ACC112 (cell line): Measurements from ENCODE around the gene RAD51B.

Source experiments
- H2AFZ ChIP-seq: fragments of 200-600 bp; sonication (generic); one replicate; pipeline ENCODE4 v1.6.0; 2017; ENCODE audit warnings: antibody characterized with exemption, low read length; ENCODE audit not compliant: unreplicated experiment
- H3K27ac ChIP-seq: fragments of 200-600 bp; sonication (generic); 2 replicates; pipeline ENCODE4 v1.5.1; 2014; ENCODE audit warnings: low read depth, mild to moderate bottlenecking, antibody characterized with exemption, low read length, moderate library complexity
- H3K27me3 ChIP-seq: fragments of 200-600 bp; sonication (generic); 2 replicates; pipeline ENCODE4 v1.6.1; 2014; ENCODE audit warnings: mild to moderate bottlenecking, antibody characterized with exemption, low read length, moderate library complexity, mixed read lengths; ENCODE audit not compliant: insufficient read depth
- H3K36me3 ChIP-seq: fragments of 200-600 bp; sonication (generic); 2 replicates; pipeline ENCODE4 v1.6.1; 2016; ENCODE audit warnings: mild to moderate bottlenecking, antibody characterized with exemption, low read length, moderate library complexity, mixed read lengths; ENCODE audit not compliant: insufficient read depth
- H3K4me1 ChIP-seq: fragments of 200-600 bp; sonication (generic); one replicate; pipeline ENCODE4 v1.6.1; 2016; ENCODE audit warnings: low read length, mixed read lengths; ENCODE audit not compliant: insufficient read depth, unreplicated experiment, control insufficient read depth
- H3K4me3 ChIP-seq: fragments of 200-600 bp; sonication (generic); 2 replicates; pipeline ENCODE4 v1.5.1; 2014; ENCODE audit warnings: mild to moderate bottlenecking, low read depth, low read length
- H3K79me2 ChIP-seq: fragments of 200-600 bp; sonication (generic); one replicate; pipeline ENCODE4 v1.6.0; 2016; ENCODE audit warnings: low read length; ENCODE audit not compliant: control insufficient read depth, unreplicated experiment, insufficient read depth

The RAD51B gene

GRCh38 chr14:67999705-68000384 lies 180.3 kb downstream of the RAD51B start:
- Histone ChIP-seq H2AFZ (peak overlapping the region; percentile 74), H3K27me3 (no peaks in the 10 kb centered on the region), H3K79me2 (no peaks in the 10 kb centered on the region), H3K36me3 (no peaks in the 10 kb centered on the region), H3K4me1 (peaks cover 19% of the 10 kb centered on the region), H3K27ac (peak overlapping the region; percentile 71), H3K4me3 (peak overlapping the region; percentile 64)

- peaks cover 19% of the 10 kb centered on the region for H3K4me1 ChIP-seq
- H3K79me2 ChIP-seq: no peaks in the 10 kb centered on the region
- H3K36me3 ChIP-seq: no peaks in the 10 kb centered on the region
- H3K27me3 ChIP-seq: no peaks in the 10 kb centered on the region
- H2AFZ ChIP-seq: peak overlapping the region; percentile 93
- peak overlapping the region; percentile 71 for H3K27ac ChIP-seq
- peak overlapping the region; percentile 64 for H3K4me3 ChIP-seq
Observed at GRCh38 chr14:68000511-68000910, 180.9 kb downstream of the RAD51B start.

GRCh38 chr14:68008491-68008890 lies 188.9 kb downstream of the RAD51B start:
- Histone ChIP-seq H3K27ac (no peak overlapping the region), H3K36me3 (no peaks in the 10 kb centered on the region), H3K79me2 (no peaks in the 10 kb centered on the region), H3K27me3 (no peaks in the 10 kb centered on the region), H3K4me1 (peaks cover 15% of the 10 kb centered on the region), H3K4me3 (no peak overlapping the region), H2AFZ (no peak overlapping the region)

GRCh38 chr14:68011406-68012028 lies 191.9 kb downstream of the RAD51B start:
- no peak overlapping the region for H2AFZ ChIP-seq
- H3K4me3 ChIP-seq: peak overlapping the region; percentile 34; the same call in 1 of the 2 replicates
- no peaks in the 10 kb centered on the region for H3K79me2 ChIP-seq
- H3K36me3 ChIP-seq: no peaks in the 10 kb centered on the region
- peak overlapping the region; percentile 26; the same call in 1 of the 2 replicates for H3K27ac ChIP-seq
- peaks cover 22% of the 10 kb centered on the region for H3K4me1 ChIP-seq
- no peaks in the 10 kb centered on the region for H3K27me3 ChIP-seq

GRCh38 chr14:68012871-68013270 lies 193.3 kb downstream of the RAD51B start:
- H3K27me3 ChIP-seq: no peaks in the 10 kb centered on the region
- peaks cover 24% of the 10 kb centered on the region for H3K4me1 ChIP-seq
- no peak overlapping the region for H3K4me3 ChIP-seq
- no peaks in the 10 kb centered on the region for H3K79me2 ChIP-seq
- H2AFZ ChIP-seq: no peak overlapping the region
- no peak overlapping the region for H3K27ac ChIP-seq
- no peaks in the 10 kb centered on the region for H3K36me3 ChIP-seq

- Histone ChIP-seq H3K27me3 (no peaks in the 10 kb centered on the region), H2AFZ (no peak overlapping the region), H3K79me2 (no peaks in the 10 kb centered on the region), H3K27ac (no peak overlapping the region), H3K4me3 (no peak overlapping the region), H3K4me1 (peaks cover 24% of the 10 kb centered on the region), H3K36me3 (no peaks in the 10 kb centered on the region)
Observed at GRCh38 chr14:68013326-68013725, 193.7 kb downstream of the RAD51B start.

GRCh38 chr14:68014771-68015170 lies 195.2 kb downstream of the RAD51B start:
- H3K27me3 ChIP-seq: no peaks in the 10 kb centered on the region
- no peak overlapping the region for H3K4me3 ChIP-seq
- no peaks in the 10 kb centered on the region for H3K36me3 ChIP-seq
- no peaks in the 10 kb centered on the region for H3K79me2 ChIP-seq
- no peak overlapping the region for H2AFZ ChIP-seq
- no peak overlapping the region for H3K27ac ChIP-seq
- peaks cover 24% of the 10 kb centered on the region for H3K4me1 ChIP-seq

- Histone ChIP-seq H3K27ac (no peak overlapping the region), H3K4me1 (peaks cover 23% of the 10 kb centered on the region), H3K27me3 (no peaks in the 10 kb centered on the region), H3K36me3 (no peaks in the 10 kb centered on the region), H3K79me2 (no peaks in the 10 kb centered on the region), H2AFZ (no peak overlapping the region), H3K4me3 (no peak overlapping the region)
Observed at GRCh38 chr14:68015356-68016254, 196.0 kb downstream of the RAD51B start.

- no peak overlapping the region for H3K27ac ChIP-seq
- H3K4me3 ChIP-seq: no peak overlapping the region
- H3K4me1 ChIP-seq: peaks cover 16% of the 10 kb centered on the region
Observed at GRCh38 chr14:68016255-68016914, 196.8 kb downstream of the RAD51B start.

GRCh38 chr14:68018598-68018997 lies 199.0 kb downstream of the RAD51B start:
- H3K4me1 ChIP-seq: peaks cover 9% of the 10 kb centered on the region
- H2AFZ ChIP-seq: no peak overlapping the region
- no peaks in the 10 kb centered on the region for H3K79me2 ChIP-seq
- H3K36me3 ChIP-seq: no peaks in the 10 kb centered on the region
- H3K27me3 ChIP-seq: no peaks in the 10 kb centered on the region
- no peak overlapping the region for H3K27ac ChIP-seq
- no peak overlapping the region for H3K4me3 ChIP-seq

More at GRCh38 chr14:68016255-68016914, 196.8 kb downstream of the RAD51B start:
- H3K79me2 ChIP-seq: no peaks in the 10 kb centered on the region
- no peaks in the 10 kb centered on the region for H3K36me3 ChIP-seq
- no peaks in the 10 kb centered on the region for H3K27me3 ChIP-seq
- H2AFZ ChIP-seq: no peak overlapping the region
